Gastroesophageal sphincter (tissue), 3 donors: ENCODE results near the gene KRTAP4-8.

Source experiments
- EP300 ChIP-seq: sonication (generic); formaldehyde crosslinking; IDR thresholded peaks from one replicate; pipeline ENCODE4 v1.6.1; 2017; ENCODE audit warnings: antibody characterized with exemption, mild to moderate bottlenecking
- POLR2A ChIP-seq, 2 donors: fragments of 450-650 bp; IDR thresholded peaks; one replicate each; pipeline ENCODE4 v1.6.1; 2017; ENCODE audit warnings: antibody characterized with exemption in 2 of 2, mild to moderate bottlenecking in 2 of 2, moderate library complexity in 1 of 2
- POLR2AphosphoS5 ChIP-seq: sonication (generic); formaldehyde crosslinking; IDR thresholded peaks from one replicate; pipeline ENCODE4 v1.6.1; 2017; ENCODE audit warnings: antibody characterized with exemption
- TF ChIP-seq, protein P1 (sequence below), 4 experiments: fragments of 200-600 bp in 2 of 4; fragments of 450-650 bp in 2 of 4; sonication (generic) in 1 of 4; IDR thresholded peaks; one replicate each; pipeline ENCODE4 v1.5.1; 2017 to 2019; ENCODE audit warnings: antibody characterized with exemption in 4 of 4, mild to moderate bottlenecking in 2 of 4, moderate library complexity in 2 of 4

DNA sequence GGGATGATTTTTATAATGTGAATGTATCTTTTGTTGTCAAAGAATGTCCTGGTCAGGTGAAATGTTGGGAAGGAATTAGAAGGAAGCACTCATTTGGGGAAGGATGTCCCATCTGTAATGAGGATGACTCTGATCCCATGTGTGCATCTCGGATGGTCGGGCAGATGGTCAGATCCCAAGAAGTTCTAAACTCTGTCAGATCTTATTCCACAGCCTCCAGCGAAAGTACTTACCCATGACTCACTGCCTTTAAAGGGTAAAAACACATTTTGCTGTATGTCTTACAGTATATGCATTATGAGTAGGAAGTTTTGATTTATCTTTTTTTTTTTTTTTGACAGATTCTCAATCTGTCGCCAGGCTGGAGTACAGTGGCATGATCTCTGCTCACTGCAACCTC lies 20.8 kb upstream of the KRTAP4-8 start:
- TF ChIP-seq POLR2AphosphoS5 = no peak
- TF ChIP-seq POLR2A (IDR thresholded peaks at IDR 0.05) = no peak
- TF ChIP-seq, protein P1, sequence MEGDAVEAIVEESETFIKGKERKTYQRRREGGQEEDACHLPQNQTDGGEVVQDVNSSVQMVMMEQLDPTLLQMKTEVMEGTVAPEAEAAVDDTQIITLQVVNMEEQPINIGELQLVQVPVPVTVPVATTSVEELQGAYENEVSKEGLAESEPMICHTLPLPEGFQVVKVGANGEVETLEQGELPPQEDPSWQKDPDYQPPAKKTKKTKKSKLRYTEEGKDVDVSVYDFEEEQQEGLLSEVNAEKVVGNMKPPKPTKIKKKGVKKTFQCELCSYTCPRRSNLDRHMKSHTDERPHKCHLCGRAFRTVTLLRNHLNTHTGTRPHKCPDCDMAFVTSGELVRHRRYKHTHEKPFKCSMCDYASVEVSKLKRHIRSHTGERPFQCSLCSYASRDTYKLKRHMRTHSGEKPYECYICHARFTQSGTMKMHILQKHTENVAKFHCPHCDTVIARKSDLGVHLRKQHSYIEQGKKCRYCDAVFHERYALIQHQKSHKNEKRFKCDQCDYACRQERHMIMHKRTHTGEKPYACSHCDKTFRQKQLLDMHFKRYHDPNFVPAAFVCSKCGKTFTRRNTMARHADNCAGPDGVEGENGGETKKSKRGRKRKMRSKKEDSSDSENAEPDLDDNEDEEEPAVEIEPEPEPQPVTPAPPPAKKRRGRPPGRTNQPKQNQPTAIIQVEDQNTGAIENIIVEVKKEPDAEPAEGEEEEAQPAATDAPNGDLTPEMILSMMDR (IDR thresholded peaks at IDR 0.05) = no peak
- TF ChIP-seq EP300 = no peak
